ENCODE data around the gene PYDC1.

- TF ChIP-seq CTCF (IDR thresholded peaks at IDR 0.05) (no peak), POLR2A (IDR thresholded peaks at IDR 0.05) (no peak)
These were observed 31.6 kb downstream of the PYDC1 start for GRCh38 chr16:31185339-31185738.
